Jurkat, Clone E6-1 (cell line): Measurements from ENCODE around the gene ZNF497.
"Not testable (repeated sequence)": the region's sequence is repeated elsewhere in the genome, so short reads cannot be mapped to it uniquely, and the experiment has no call there.

Source experiments
- DNase-seq: peaks from one replicate; pipeline ENCODE4 v3.0.0-alpha.2; 2011; ENCODE audit warnings: low read depth, low spot score
- H3K4me3 ChIP-seq: 2 replicates; pipeline ENCODE4 v1.5.1; 2011; ENCODE audit warnings: mild to moderate bottlenecking, low read length, control low read depth, moderate library complexity

The ZNF497 gene

GRCh38 chr19:58325311-58326022 lies 37.1 kb downstream of the ZNF497 start:
- H3K4me3 ChIP-seq, result peak overlapping the region; percentile 87
- no peak for DNase-seq

- no peak overlapping the region for H3K4me3 ChIP-seq
- DNase-seq, result no peak
These were observed 43.3 kb downstream of the ZNF497 start for GRCh38 chr19:58319241-58319640.

- DNase-seq, result no peak
- H3K4me3 ChIP-seq, result no peak overlapping the region
These were observed 44.3 kb downstream of the ZNF497 start for GRCh38 chr19:58318297-58318696.

- DNase-seq, result peak; percentile 47
These were observed 45.0 kb downstream of the ZNF497 start for GRCh38 chr19:58317476-58318072.

GRCh38 chr19:58315580-58315979 lies 47.0 kb downstream of the ZNF497 start:
- H3K4me3 ChIP-seq, result no peak overlapping the region
- DNase-seq, result no peak

More at GRCh38 chr19:58317476-58318072, 45.0 kb downstream of the ZNF497 start:
- no peak overlapping the region for H3K4me3 ChIP-seq

- no peak overlapping the region for H3K4me3 ChIP-seq
- DNase-seq, result no peak
These were observed 51.1 kb downstream of the ZNF497 start for GRCh38 chr19:58311345-58311865.

GRCh38 chr19:58310685-58311084 lies 51.9 kb downstream of the ZNF497 start:
- DNase-seq, H3K4me3 ChIP-seq: not testable (repeated sequence)

GRCh38 chr19:58307736-58308135 lies 54.8 kb downstream of the ZNF497 start:
- DNase-seq, result no peak
- H3K4me3 ChIP-seq, result no peak overlapping the region

GRCh38 chr19:58305932-58306323 lies 56.6 kb downstream of the ZNF497 start:
- no peak for DNase-seq
- H3K4me3 ChIP-seq, result peak overlapping the region; percentile 93

GRCh38 chr19:58305065-58305931 lies 57.3 kb downstream of the ZNF497 start, which contains the start of gene ERVK3-1:
Gene ERVK3-1, plus strand, starts transcription at chr19:58305377. Its CDS starts 6,792 bp downstream, at chr19:58312169.
- peak within 1 kb of the TSS; percentile 93 for H3K4me3 ChIP-seq
- DNase-seq, result peak; percentile 95

GRCh38 chr19:58304748-58305064 lies 57.8 kb downstream of the ZNF497 start:
- DNase-seq, result no peak
- peak overlapping the region; percentile 93 for H3K4me3 ChIP-seq
